ENCODE measurements around the gene SSTR3.

The SSTR3 gene

DNA sequence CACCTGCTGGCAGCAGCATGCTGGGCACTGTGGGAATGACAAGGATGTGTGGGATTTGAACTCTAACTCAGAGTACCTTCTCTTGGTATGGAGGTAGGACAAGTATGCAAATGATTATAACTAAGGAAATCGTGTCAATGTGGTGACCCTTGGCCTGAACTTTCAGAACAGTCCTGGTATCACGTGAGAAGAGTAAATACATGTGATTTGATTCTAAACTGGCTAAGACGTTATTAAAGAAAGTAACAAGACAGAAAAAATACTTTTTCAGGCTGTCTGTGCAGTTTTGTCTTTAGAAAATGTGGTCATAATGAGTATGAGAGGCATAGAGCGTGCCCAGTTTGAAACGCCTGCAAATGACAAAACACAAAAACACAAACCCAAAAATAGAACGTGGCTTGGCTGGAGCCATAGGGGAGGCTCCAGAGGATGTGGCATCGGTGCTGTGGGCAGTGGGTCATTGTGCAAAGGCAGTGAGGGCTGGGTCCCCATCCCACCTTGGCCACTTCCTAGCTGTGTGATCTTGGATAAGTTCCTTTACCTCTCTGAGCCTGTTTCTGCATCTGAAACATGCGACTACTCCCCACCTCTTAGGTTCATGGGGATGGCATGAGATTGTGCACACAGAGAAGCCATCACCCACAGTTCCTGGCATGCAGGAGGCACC lies 44.2 kb downstream of the SSTR3 start:
- H3K27me3 ChIP-seq (ENCODE audit: control insufficient read depth, low read length) = peaks cover 30% of the 10 kb centered on the region
- H3K4me3 ChIP-seq (ENCODE audit: low read length) = no peak overlapping the region
- no peaks in the 10 kb centered on the region for H3K9me2 ChIP-seq (replicated peaks; ENCODE audit: control insufficient read depth, low read length)
- H3K9me3 ChIP-seq (ENCODE audit: control insufficient read depth, insufficient read depth, low read length) = no peaks in the 10 kb centered on the region
- no peak overlapping the region for H3K4me2 ChIP-seq (ENCODE audit: low read length)
- peaks cover 6% of the 10 kb centered on the region for H3K4me1 ChIP-seq (ENCODE audit: control insufficient read depth, low read length)
- no peaks in the 10 kb centered on the region for H3K36me3 ChIP-seq (ENCODE audit: control insufficient read depth, low read length)
- no peaks in the 10 kb centered on the region for H4K20me1 ChIP-seq (ENCODE audit: control insufficient read depth, insufficient read depth, low read depth, low read length)
- H3F3A ChIP-seq (ENCODE audit: control insufficient read depth, insufficient read depth) = no peaks in the 10 kb centered on the region
- TF ChIP-seq EZH2phosphoT487 (IDR thresholded peaks at IDR 0.05; ENCODE audit: borderline replicate concordance, low read length) (no peak), CTCF (IDR thresholded peaks at IDR 0.05; ENCODE audit: low read depth, low read length, poor library complexity, severe bottlenecking) (no peak)
- H3K27ac ChIP-seq (ENCODE audit: low read depth, low read length) = no peak overlapping the region
- no peaks in the 10 kb centered on the region for H3K79me2 ChIP-seq (ENCODE audit: control insufficient read depth, low read length)

GRCh38 chr22:37167176-37167980 lies 44.9 kb downstream of the SSTR3 start:
- H3K4me3 ChIP-seq (ENCODE audit: low read length) = no peak overlapping the region
- no peak overlapping the region for H3K4me2 ChIP-seq (ENCODE audit: low read length)
- no peaks in the 10 kb centered on the region for H3K36me3 ChIP-seq (ENCODE audit: control insufficient read depth, low read length)
- H3K27me3 ChIP-seq (ENCODE audit: control insufficient read depth, low read length) = peaks cover 37% of the 10 kb centered on the region
- no peaks in the 10 kb centered on the region for H4K20me1 ChIP-seq (ENCODE audit: control insufficient read depth, insufficient read depth, low read depth, low read length)
- no peaks in the 10 kb centered on the region for H3K9me2 ChIP-seq (replicated peaks; ENCODE audit: control insufficient read depth, low read length)
- no peaks in the 10 kb centered on the region for H3K79me2 ChIP-seq (ENCODE audit: control insufficient read depth, low read length)
- H3K27ac ChIP-seq (ENCODE audit: low read depth, low read length) = no peak overlapping the region
- H3K4me1 ChIP-seq (ENCODE audit: control insufficient read depth, low read length) = peaks cover 6% of the 10 kb centered on the region
- H3K9me3 ChIP-seq (ENCODE audit: control insufficient read depth, insufficient read depth, low read length) = no peaks in the 10 kb centered on the region
- TF ChIP-seq CTCF (IDR thresholded peaks at IDR 0.05; ENCODE audit: low read depth, low read length, poor library complexity, severe bottlenecking) (no peak), EZH2phosphoT487 (IDR thresholded peaks at IDR 0.05; ENCODE audit: borderline replicate concordance, low read length) (no peak)
- H3F3A ChIP-seq (ENCODE audit: control insufficient read depth, insufficient read depth) = no peaks in the 10 kb centered on the region

GRCh38 chr22:37166675-37167066 lies 45.6 kb downstream of the SSTR3 start:
- Histone ChIP-seq H3K27ac (ENCODE audit: low read depth, low read length) (no peak overlapping the region), H3K4me1 (ENCODE audit: control insufficient read depth, low read length) (peaks cover 6% of the 10 kb centered on the region), H3K4me2 (ENCODE audit: low read length) (peak overlapping the region; percentile 58), H3K27me3 (ENCODE audit: control insufficient read depth, low read length) (peaks cover 42% of the 10 kb centered on the region), H3K36me3 (ENCODE audit: control insufficient read depth, low read length) (no peaks in the 10 kb centered on the region), H4K20me1 (ENCODE audit: control insufficient read depth, insufficient read depth, low read depth, low read length) (no peaks in the 10 kb centered on the region), H3K9me3 (ENCODE audit: control insufficient read depth, insufficient read depth, low read length) (peaks cover 2% of the 10 kb centered on the region), H3K4me3 (ENCODE audit: low read length) (no peak overlapping the region), H3F3A (ENCODE audit: control insufficient read depth, insufficient read depth) (no peaks in the 10 kb centered on the region), H3K9me2 (replicated peaks; ENCODE audit: control insufficient read depth, low read length) (no peaks in the 10 kb centered on the region), H3K79me2 (ENCODE audit: control insufficient read depth, low read length) (no peaks in the 10 kb centered on the region)
- TF ChIP-seq CTCF (IDR thresholded peaks at IDR 0.05; ENCODE audit: low read depth, low read length, poor library complexity, severe bottlenecking) (peak; percentile 2), EZH2phosphoT487 (IDR thresholded peaks at IDR 0.05; ENCODE audit: borderline replicate concordance, low read length) (no peak)

Data from DOHH2 (cell line).